Activated B cell treated with CpG ODN at 0.5 μM for 24 hours (primary cell): Measurements from ENCODE around the gene CCDC24. TPM values are rescaled to one million over a fixed set of nuclear protein-coding genes. Genes with fewer than 3 reads are reported as not detected.

ENCODE experiments used
- ATAC-seq: fragments of 200-7000 bp; cut with Tn5 transposase; one replicate; pipeline ENCODE4 v1.10.0; 2021; ENCODE audit warnings: low read depth, mild to moderate bottlenecking, moderate library complexity
- CTCF ChIA-PET: fragments of 350-600 bp; sonication (Branson Sonifier 250); formaldehyde crosslinking; loops from one replicate; lab custom pipeline; 2021; ENCODE audit warnings: antibody characterized with exemption; lab: Charles Lee
- POLR2A ChIA-PET: fragments of 350-600 bp; sonication (Branson Sonifier 250); formaldehyde crosslinking; loops from one replicate; lab custom pipeline; 2021; ENCODE audit warnings: antibody characterized with exemption; lab: Charles Lee
- DNase-seq: peaks from one replicate; pipeline ENCODE4 v3.0.0; 2022
- H3K27ac Mint-ChIP-seq: one replicate; pipeline ENCODE4 v1.8.0; 2020; ENCODE audit warnings: mixed read lengths
- H3K27me3 Mint-ChIP-seq: one replicate; pipeline ENCODE4 v1.8.0; 2021; ENCODE audit warnings: mixed read lengths
- H3K36me3 Mint-ChIP-seq: one replicate; pipeline ENCODE4 v1.8.0; 2021; ENCODE audit warnings: low read depth, mixed read lengths
- H3K4me1 Mint-ChIP-seq: one replicate; pipeline ENCODE4 v1.8.0; 2021; ENCODE audit warnings: mixed read lengths
- H3K4me3 Mint-ChIP-seq: one replicate; pipeline ENCODE4 v1.8.0; 2020; ENCODE audit warnings: mild to moderate bottlenecking, mixed read lengths
- H3K9me3 Mint-ChIP-seq: one replicate; pipeline ENCODE4 v1.8.0; 2020; ENCODE audit warnings: mixed read lengths
- intact Hi-C: fragments of 100-400 bp; cut with micrococcal nuclease; formaldehyde crosslinking; loops from one replicate; pipeline ENCODE4 v1.15.1; 2024
- total RNA-seq: library from RNA; stranded (reverse); gene quantifications from 2 replicates; pipeline ENCODE4 v1.2.3, GENCODE V29; 2022
- TF ChIP-seq, protein P1 (sequence below): fragments of 200-600 bp; IDR thresholded peaks from one replicate; pipeline ENCODE4 v1.8.0; 2022; ENCODE audit warnings: antibody characterized with exemption, mild to moderate bottlenecking

CCDC24 gene
- total RNA-seq, 1 donor from 2014 or later = 15.1 TPM

DNA sequence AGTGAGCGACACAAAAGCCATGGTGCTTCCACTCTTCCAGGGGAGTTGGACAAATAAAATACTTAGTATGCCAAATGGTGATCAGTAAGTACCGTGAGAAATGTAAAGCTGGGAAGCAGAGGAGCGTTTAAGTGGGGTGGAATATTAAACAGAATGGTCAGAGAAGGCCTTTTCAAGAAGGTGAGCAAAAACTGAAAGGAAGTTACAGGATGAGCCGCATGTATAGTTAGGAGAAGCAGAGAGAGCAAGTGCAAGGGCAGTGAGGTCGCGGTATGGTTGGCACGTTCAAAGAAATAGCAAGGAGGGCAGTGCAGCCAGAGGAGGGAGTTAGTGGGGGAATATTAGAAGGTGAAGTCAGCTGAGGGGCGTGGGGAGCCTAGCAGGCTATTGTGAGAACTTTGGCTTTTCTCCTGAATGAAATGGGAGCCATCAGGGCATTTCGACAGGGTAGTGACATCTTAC, 17.4 kb upstream of the CCDC24 start:
- H3K27ac Mint-ChIP-seq = peak overlapping the region; percentile 91
- ATAC-seq (no peak), DNase-seq (no peak)
- H3K4me3 Mint-ChIP-seq = peak overlapping the region; percentile 92
- H3K9me3 Mint-ChIP-seq = no peaks in the 10 kb centered on the region
- TF ChIP-seq, protein P1, sequence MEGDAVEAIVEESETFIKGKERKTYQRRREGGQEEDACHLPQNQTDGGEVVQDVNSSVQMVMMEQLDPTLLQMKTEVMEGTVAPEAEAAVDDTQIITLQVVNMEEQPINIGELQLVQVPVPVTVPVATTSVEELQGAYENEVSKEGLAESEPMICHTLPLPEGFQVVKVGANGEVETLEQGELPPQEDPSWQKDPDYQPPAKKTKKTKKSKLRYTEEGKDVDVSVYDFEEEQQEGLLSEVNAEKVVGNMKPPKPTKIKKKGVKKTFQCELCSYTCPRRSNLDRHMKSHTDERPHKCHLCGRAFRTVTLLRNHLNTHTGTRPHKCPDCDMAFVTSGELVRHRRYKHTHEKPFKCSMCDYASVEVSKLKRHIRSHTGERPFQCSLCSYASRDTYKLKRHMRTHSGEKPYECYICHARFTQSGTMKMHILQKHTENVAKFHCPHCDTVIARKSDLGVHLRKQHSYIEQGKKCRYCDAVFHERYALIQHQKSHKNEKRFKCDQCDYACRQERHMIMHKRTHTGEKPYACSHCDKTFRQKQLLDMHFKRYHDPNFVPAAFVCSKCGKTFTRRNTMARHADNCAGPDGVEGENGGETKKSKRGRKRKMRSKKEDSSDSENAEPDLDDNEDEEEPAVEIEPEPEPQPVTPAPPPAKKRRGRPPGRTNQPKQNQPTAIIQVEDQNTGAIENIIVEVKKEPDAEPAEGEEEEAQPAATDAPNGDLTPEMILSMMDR = no peak
- intact Hi-C loops = loop anchor here (1.0 to 10.0 kb wide), 7 partner anchors 17 to 1639 kb away; partner anchors contain the start of genes CCDC24, CDC20, DMAP1 and FOXJ3
- peaks cover 70% of the 10 kb centered on the region for H3K4me1 Mint-ChIP-seq
- no peaks in the 10 kb centered on the region for H3K27me3 Mint-ChIP-seq
- POLR2A ChIA-PET = interaction anchor here (1.5 to 3.3 kb wide), 6 partner anchors 15 to 324 kb away, joined by 4 to 23 read pairs (median 8); partner anchors contain the start of genes CCDC24, IPO13, KDM4A and SLC6A9
- H3K36me3 Mint-ChIP-seq = peaks cover 53% of the 10 kb centered on the region
- CTCF ChIA-PET = no interaction called here

DNA sequence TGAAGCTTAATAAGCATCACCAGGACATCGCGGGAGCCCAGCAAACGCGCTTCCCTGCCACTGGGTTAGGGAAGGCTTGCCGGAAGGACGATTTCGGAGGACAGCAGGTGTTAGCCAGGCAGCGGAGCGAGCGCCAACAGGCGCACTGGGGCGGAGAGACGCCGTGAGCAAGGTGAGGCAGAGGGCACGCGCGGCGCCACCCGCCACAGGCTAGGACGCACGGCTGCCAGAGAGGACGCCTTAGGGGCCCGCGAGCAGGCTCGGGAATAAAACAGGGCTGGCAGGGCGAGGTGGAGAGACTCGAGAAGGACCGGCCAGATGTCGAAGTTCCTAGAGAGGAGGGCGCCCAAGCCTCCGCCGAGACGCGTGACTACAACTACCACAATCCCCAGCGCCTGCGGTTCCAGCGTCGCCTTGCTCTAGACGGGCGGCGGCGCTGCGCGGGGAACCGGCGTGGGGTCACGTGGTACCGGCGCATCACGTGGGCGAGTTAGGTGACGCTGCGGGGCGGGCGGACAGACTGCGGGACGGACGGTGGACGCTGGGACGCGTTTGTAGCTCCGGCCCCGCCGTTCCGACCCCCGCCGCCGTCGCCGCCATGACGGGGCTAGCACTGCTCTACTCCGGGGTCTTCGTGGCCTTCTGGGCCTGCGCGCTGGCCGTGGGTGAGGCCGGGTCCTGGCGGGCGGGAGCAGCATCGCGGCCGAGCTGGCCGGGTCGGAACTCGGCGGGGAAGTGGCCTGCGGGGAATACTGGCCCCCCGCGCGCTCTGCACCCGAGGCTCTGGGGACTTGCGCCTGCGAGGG, 16.8 kb upstream of the CCDC24 start, which contains the start of gene ATP6V0B:
TSS of gene ATP6V0B (plus strand) at position 518 of the 806 bp plus-strand sequence. CDS start at position 599, 81 bp downstream.
- Mint-ChIP-seq H3K36me3 (peaks cover 53% of the 10 kb centered on the region), H3K27me3 (no peaks in the 10 kb centered on the region), H3K9me3 (no peaks in the 10 kb centered on the region), H3K4me3 (peak within 1 kb of the TSS; percentile 92), H3K4me1 (peaks cover 65% of the 10 kb centered on the region), H3K27ac (peak within 1 kb of the TSS; percentile 91)
- ATAC-seq (peak; percentile 70), DNase-seq (peak; percentile 91)
- TF ChIP-seq, protein P1 = no peak
- intact Hi-C loops = loop anchor here (1.0 to 10.0 kb wide), 7 partner anchors 17 to 1640 kb away; partner anchors contain the start of genes CCDC24, CDC20, DMAP1 and FOXJ3
- CTCF ChIA-PET = interaction anchor here (0.7 kb wide), 1 partner anchor 62 kb away, joined by 3 read pairs; no protein-coding TSS in a partner anchor
- POLR2A ChIA-PET = interaction anchor here (0.5 to 3.3 kb wide), 14 partner anchors 8 to 325 kb away, joined by 3 to 23 read pairs (median 4); partner anchors contain the start of genes CCDC24, DMAP1, IPO13 and KDM4A

DNA sequence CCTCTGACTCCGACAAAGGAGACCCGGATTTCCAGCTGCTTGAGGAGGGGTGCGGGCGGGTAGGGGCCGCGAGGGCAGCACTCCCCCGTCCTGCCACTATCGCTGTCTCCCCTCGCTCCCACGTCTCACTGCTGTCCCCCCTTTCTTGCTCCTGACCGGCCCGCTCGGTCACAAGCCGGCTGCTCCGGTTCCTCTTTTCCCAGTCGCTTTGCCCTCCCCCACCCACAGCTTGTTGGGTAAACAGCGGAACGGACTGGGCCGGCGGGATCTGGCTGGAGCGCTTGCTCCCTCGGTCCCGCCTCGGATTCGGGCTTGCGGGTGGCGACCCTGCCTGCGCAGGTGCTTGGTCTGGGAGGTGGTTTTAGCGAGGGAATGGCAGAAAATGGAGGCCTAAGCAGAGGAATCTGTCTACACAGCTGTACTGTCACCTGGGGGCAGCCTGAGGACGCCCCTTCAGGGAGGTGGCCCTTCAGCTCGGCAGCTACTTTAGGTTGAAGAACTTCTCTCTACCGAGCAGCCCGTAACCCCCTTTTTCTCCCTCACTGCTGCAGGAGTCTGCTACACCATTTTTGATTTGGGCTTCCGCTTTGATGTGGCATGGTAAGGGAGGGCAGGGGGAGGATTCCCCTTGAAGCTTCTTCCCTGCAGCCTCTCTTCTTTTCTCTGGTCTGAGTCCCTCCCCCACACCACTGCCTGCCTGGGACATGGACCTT, 16.0 kb upstream of the CCDC24 start:
- CTCF ChIA-PET = interaction anchor here (0.7 kb wide), 1 partner anchor 62 kb away, joined by 3 read pairs; no protein-coding TSS in a partner anchor
- peak; percentile 19 for ATAC-seq

DNA sequence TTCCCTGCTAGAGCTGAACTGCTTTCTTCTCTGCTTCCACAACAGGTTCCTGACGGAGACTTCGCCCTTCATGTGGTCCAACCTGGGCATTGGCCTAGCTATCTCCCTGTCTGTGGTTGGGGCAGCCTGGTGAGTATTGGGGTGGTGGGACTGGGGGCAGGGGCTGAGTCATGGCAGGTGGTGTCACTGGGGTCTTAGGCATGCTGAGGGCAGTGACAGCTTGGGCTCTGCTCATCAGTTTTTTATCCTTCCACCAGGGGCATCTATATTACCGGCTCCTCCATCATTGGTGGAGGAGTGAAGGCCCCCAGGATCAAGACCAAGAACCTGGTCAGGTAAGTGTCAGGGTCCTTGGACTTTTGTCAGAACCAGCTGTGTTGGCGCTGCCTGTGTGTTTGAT, 15.4 kb upstream of the CCDC24 start:
- TF ChIP-seq, protein P1 = no peak
- no peaks in the 10 kb centered on the region for H3K9me3 Mint-ChIP-seq
- peaks cover 60% of the 10 kb centered on the region for H3K4me1 Mint-ChIP-seq
- DNase-seq (no peak), ATAC-seq (no peak)
- peak overlapping the region; percentile 91 for H3K27ac Mint-ChIP-seq
- no peaks in the 10 kb centered on the region for H3K27me3 Mint-ChIP-seq
- intact Hi-C loops = loop anchor here (10.0 kb wide), 4 partner anchors 239 to 1641 kb away; partner anchors contain the start of genes CDC20, DMAP1, FOXJ3 and PPCS
- ChIA-PET CTCF (no interaction called here), POLR2A (interaction anchor here (1.7 to 3.3 kb wide), 5 partner anchors 13 to 237 kb away, joined by 5 to 23 read pairs (median 12); partner anchors contain the start of genes CCDC24, DMAP1, IPO13 and SLC6A9)
- H3K4me3 Mint-ChIP-seq = peak overlapping the region; percentile 92
- peaks cover 45% of the 10 kb centered on the region for H3K36me3 Mint-ChIP-seq

More for the DNA sequence above, 16.0 kb upstream of the CCDC24 start:
- POLR2A ChIA-PET = interaction anchor here (0.5 to 3.3 kb wide), 15 partner anchors 9 to 325 kb away, joined by 3 to 23 read pairs (median 5); partner anchors contain the start of genes CCDC24, DMAP1, IPO13 and KDM4A
- H3K4me1 Mint-ChIP-seq = peaks cover 62% of the 10 kb centered on the region
- peak overlapping the region; percentile 92 for H3K4me3 Mint-ChIP-seq
- intact Hi-C loops = loop anchor here (10.0 kb wide), 4 partner anchors 239 to 1641 kb away; partner anchors contain the start of genes CDC20, DMAP1, FOXJ3 and PPCS
- H3K9me3 Mint-ChIP-seq = no peaks in the 10 kb centered on the region
- H3K27ac Mint-ChIP-seq = peak overlapping the region; percentile 91
- peak; percentile 49 for DNase-seq
- H3K36me3 Mint-ChIP-seq = peaks cover 47% of the 10 kb centered on the region
- no peaks in the 10 kb centered on the region for H3K27me3 Mint-ChIP-seq
- TF ChIP-seq, protein P1 = no peak
